Measurements from ENCODE around the gene BMPR1B.

The BMPR1B gene

GRCh38 chr4:94762326-94762725 lies 4.6 kb downstream of the BMPR1B start:
- no peak for DNase-seq (ENCODE audit: low read depth in 1 of 2, low spot score in 1 of 2)

DNA sequence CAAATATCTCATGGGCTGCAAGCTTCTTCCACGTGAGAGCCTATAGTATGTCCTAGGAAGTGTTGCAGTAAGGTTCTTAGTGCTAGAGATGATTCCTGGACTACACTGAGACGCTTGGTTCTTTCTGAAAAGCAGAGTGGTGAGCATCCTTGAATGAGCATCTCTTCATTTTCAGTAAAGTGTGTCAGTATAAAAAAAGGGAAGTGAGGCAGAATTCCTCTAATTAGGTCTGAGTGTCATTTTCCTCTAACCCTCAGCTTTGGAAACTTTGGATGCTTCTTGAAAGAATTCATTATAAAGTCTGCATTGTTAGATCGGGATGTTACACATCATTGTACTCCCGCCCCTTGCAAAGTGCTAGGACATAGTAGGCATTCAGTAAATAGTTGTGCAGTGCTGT lies 5.2 kb downstream of the BMPR1B start:
- no peak for DNase-seq (ENCODE audit: low read depth in 1 of 2, low spot score in 1 of 2)

DNA sequence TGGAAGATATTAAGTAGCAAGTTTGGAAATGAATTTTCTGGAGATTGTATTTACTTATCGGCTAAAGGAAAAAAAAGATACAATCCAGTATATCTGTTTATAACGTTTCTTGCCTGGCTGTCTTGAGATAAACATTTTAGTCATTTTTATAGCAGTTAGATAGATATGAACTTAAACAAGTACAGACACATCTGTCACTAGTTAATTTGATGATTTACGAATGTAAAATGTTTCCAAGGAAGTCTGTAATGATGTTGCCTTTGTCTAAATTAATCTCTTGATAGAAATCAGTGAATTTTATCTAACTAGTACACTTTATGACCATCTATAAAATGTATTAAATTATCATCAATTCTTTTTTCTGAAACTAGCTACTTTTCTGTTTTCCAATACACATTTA lies 5.7 kb downstream of the BMPR1B start:
- DNase-seq (ENCODE audit: low read depth in 1 of 2, low spot score in 1 of 2), result no peak

GRCh38 chr4:94764069-94764468 lies 6.3 kb downstream of the BMPR1B start:
- no peak for DNase-seq (ENCODE audit: low read depth in 1 of 2, low spot score in 1 of 2)

DNA sequence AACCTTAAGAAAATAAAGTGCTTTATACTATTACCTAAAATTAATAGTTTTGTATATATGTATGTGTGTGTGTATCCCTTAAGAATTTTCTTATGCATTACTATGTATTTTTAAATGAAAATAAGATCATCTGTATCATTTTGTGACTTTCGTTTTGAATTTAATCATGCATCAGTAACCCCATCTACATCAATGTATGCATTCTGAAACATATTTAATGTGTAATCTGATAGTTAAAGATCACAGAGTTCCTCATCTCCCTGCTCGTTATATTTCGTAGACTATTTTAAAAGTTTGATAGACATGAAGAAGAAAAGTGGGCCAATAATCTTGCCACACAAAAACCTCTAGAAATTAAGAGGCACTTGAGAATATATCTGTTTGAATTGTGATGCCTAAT lies 7.4 kb downstream of the BMPR1B start:
- DNase-seq (ENCODE audit: low read depth in 1 of 2, low spot score in 1 of 2), result no peak

DNA sequence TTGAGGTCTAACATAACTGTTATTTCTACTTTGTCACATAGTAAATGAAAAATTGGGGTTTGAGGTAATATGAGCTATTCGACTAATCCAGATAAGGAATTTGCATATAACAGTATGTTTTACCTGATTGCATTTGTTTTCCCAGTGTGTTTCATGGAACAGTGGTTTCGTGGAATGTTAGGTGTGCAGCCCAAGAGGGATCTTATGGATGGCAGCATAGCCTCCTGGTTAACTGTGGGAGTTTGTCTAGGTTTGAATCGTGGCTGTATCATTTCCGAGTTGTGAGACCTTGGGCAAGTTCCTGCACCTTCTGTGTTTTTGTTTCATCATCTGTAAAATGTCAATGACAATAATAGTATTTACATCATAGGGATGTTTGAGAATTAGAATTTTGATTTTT lies 7.9 kb downstream of the BMPR1B start:
- no peak for DNase-seq (ENCODE audit: low read depth in 1 of 2, low spot score in 1 of 2)

DNA sequence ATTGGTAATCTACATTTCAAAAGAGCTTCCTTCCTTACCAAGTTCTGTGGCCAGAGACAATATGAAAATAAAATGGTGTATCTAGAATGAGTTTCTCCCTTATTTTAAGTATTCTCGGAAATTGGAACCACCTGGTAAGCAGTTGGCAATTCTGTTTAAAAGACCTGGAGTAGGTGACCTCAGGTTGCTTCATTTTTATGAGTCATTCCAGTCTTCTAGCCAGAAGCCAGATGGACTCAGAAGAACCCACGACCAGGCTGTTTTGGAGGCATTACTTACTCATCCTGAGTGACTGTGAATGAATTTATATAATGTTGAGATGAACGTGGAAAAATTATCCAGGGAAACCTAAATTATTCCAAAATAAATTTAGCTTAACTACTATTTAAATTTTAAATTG lies 9.1 kb downstream of the BMPR1B start:
- DNase-seq (ENCODE audit: low read depth in 1 of 2, low spot score in 1 of 2), result no peak

GRCh38 chr4:94767446-94767845 lies 9.7 kb downstream of the BMPR1B start:
- no peak for DNase-seq (ENCODE audit: low read depth in 1 of 2, low spot score in 1 of 2)

GRCh38 chr4:94782707-94783106 lies 25.0 kb downstream of the BMPR1B start:
- no peak for DNase-seq (ENCODE audit: low read depth in 1 of 2, low spot score in 1 of 2)

DNA sequence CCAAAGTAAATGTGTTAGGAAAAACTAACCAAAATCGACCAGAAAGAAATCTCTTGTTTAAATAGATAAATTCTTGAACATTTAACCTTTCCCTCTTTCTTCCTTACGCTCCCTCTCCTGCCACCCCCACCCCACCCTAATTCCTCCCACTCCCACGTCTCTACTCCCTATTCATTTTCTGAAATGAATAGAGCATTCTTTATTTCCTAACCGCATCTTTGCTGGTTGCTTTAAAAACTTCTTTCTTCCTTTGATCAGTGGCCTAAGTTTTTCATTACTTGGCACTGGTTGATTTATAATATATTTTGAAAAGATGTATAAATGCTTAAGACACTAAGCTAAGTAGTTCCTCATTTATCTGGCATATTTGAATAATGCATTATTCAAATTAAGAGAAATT lies 33.9 kb downstream of the BMPR1B start:
- DNase-seq (ENCODE audit: low read depth in 1 of 2, low spot score in 1 of 2), result no peak

GRCh38 chr4:94798808-94799207 lies 41.1 kb downstream of the BMPR1B start:
- no peak for DNase-seq (ENCODE audit: low read depth in 1 of 2, low spot score in 1 of 2)

GRCh38 chr4:94801016-94801415 lies 43.3 kb downstream of the BMPR1B start:
- DNase-seq (ENCODE audit: low read depth in 1 of 2, low spot score in 1 of 2), result no peak

DNA sequence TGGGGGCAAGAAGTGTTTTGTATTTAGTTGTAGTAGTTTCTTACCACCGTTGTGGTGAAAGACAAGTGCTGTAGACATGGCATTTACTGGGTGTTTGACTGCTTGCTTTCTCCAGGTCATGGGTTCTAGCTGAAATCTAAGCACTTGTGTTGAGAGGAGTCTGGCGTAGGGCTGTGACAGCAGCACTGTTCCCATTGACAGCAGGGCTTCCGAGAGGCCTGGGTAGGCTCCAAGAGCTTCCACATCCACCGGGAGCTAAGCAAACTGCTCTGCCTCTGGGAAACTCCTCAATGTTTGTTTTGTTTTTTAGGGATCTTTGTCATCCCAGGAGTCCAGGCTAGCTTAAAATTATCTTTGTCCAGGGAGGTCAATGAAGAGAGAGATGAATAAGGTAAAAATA lies 44.3 kb downstream of the BMPR1B start:
- DNase-seq (ENCODE audit: low read depth in 1 of 2, low spot score in 1 of 2), result no peak

DNA sequence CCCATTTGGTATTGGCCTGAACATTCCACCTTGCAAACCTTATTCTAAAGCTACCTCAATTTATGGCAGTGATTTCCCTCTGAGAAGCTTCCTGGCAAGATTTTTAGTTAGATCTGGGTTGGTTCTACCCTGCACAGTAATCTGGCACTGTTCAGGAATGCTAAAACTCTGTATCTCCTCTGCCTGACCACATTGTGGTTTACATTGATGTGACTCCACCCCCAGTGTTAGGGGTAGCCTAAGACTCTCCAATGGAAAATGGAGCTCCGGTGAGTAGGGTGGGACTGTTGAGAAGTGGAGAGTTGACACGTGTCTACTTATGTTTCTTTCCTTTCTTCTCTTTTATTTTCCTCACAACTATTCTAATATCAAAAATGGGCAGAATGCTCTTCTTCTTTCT lies 45.4 kb downstream of the BMPR1B start:
- DNase-seq (ENCODE audit: low read depth in 1 of 2, low spot score in 1 of 2), result no peak

GRCh38 chr4:94804650-94805049 lies 46.9 kb downstream of the BMPR1B start:
- DNase-seq (ENCODE audit: low read depth in 1 of 2, low spot score in 1 of 2), result no peak

DNA sequence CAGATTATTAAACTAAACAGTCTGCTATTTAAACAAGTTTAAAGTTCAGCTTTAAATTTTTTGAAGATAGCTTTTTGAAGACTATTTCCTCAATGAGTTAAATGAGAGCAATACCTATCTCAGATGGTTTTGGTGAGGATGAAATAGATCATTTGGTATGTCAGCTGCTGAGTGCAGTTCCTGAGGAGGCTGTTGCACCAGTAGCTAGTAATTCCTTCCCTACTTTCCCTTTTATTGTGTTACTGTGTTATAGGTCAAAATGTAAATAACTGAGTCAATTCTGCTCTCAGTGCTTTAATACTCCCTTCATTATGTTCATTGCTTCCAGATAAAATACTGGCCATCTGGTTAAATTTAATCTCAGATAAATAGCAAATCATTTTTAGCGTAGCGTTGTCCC lies 48.6 kb downstream of the BMPR1B start:
- DNase-seq (ENCODE audit: low read depth in 1 of 2, low spot score in 1 of 2), result no peak

DNA sequence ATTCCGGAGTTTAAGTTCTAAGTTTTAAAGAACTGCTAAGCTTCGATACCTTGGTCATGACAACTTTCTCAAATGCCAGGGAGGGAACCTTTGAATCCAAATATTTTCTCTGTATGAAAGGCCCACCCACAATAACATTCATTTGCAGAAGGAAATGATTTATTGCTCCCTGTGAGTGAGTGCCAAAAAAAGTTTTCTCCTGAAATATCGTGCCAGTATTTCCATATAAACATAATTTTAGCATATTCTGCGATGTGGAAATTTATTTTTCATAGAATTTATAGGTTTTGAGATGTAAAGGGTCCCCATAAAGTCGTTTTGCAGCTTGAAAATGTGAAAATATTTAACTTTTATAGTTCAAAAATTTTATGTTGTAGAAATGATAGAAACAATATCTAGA lies 53.9 kb downstream of the BMPR1B start:
- no peak for DNase-seq (ENCODE audit: low read depth in 1 of 2, low spot score in 1 of 2)

GRCh38 chr4:94813221-94813620 lies 55.5 kb downstream of the BMPR1B start:
- DNase-seq (ENCODE audit: low read depth in 1 of 2, low spot score in 1 of 2), result no peak

DNA sequence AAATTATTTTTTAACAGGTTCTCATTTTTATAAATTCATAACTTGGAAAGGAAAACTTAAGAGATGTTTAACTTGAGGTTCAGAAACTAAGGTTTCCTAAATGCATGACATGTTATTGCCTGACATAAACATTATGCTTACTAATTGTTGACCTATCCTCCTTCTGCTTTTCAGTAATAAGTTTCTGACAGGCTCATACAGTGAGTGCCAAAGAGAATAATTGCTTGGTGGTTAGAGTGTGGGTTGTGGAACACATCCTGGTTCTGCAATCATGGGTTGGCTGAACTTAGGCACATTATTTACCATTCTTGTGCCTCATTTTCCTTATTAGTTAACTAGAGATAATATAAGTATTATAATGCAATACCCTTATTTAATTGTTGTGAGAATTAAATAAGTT lies 56.5 kb downstream of the BMPR1B start:
- no peak for DNase-seq (ENCODE audit: low read depth in 1 of 2, low spot score in 1 of 2)

DNA sequence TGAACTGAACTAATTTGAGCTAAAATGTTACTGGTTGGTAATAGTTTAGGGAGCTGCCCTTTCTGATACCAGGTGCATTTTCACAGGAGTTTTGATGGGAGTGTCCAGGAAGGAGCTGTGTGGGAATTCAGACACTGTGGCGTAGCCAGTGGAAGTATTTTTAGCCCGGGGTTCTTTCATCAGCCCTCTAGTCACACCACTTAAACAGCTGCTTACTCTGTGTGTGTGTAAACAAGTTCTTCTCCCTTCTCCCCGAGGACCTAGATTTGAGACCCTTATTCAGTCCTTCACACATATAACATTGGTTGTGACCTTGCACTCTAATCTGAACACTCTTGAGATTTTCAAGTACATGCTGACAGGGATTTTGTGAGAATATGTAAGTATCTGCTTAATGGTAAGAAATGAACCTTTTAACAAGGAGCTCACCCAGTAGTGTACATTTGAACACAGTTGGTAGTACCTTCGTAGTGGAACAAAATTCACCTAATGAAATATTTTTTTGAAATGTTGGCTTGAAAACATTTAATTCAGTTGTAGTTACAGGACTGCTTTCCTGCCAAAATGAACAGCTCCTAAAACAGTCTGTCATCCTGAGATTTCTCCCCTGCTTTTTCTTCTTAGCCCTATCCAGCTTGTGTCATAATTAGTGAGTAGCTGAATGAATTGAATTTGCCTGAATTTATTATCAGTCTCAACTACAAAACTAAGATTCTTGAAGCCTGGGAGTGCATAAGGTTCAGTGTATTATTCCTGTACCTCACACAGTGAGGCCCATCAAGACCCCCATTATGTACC lies 61.8 kb downstream of the BMPR1B start:
- no peak for DNase-seq (ENCODE audit: low read depth in 1 of 2, low spot score in 1 of 2)

- no peak for DNase-seq (ENCODE audit: low read depth in 1 of 2, low spot score in 1 of 2)
Measured at GRCh38 chr4:94826206-94826605, 68.5 kb downstream of the BMPR1B start.

DNA sequence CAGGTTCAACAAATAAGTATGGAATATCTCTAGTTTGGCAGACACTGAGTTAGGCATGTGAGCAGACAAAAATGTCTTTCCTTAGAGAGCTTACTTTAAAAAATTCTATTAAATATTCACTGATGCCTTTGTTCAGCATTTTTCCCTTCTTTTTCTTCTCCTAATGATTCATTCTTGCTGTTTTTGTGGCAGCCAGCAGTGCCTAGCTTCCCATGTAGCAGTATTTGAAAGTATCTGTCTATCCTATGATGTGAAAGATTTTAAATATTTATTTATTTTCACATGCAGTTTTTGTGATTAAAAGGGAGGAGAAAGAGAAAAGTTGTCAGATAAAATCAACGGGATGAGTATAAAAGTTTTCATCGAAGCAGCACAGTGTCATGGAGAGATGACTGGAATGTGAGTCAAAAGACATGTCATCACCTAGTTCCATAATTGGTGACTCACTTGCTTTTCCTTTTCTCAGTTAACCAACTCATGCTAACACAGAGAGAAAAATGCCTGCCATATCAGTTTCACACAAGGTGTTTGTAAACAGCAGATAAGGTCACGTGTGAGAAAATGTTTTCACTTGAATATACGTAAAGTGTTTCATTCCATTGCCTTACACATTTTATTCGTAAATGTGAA lies 69.8 kb downstream of the BMPR1B start:
- no peak for DNase-seq (ENCODE audit: low read depth in 1 of 2, low spot score in 1 of 2)

DNA sequence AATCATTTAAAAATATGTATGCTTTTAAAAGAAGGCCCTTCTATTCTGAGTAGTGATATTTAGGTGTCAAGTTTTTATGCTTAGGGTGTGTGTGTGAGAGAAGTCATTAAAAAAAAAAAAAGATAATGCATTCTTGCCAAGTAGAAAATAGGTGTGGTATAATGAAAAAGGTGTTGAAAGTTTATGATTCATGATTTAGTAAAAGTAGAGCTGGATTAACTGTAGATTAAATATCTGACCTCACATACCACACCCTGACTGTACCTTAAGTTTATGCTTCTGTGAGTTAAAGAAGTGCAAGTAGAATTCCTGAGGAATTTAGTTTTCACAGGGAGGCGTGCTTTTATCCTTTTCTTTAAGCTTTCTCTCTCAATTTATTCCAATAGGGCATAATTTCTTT lies 71.1 kb downstream of the BMPR1B start:
- no peak for DNase-seq (ENCODE audit: low read depth in 1 of 2, low spot score in 1 of 2)
